Measurements from ENCODE around the gene VGLL4. TPM values are rescaled to one million over a fixed set of nuclear protein-coding genes. Genes with fewer than 3 reads are reported as not detected.

VGLL4 gene
- total RNA-seq, 4 donors from 2014 or later = 53.4 to 128 (median 58.2) TPM

- TF ChIP-seq POLR2A (IDR thresholded peaks at IDR 0.05) (no peak), POLR2AphosphoS5 (IDR thresholded peaks at IDR 0.05) (no peak), EP300 (IDR thresholded peaks at IDR 0.05) (no peak)
- TF ChIP-seq, protein P1, sequence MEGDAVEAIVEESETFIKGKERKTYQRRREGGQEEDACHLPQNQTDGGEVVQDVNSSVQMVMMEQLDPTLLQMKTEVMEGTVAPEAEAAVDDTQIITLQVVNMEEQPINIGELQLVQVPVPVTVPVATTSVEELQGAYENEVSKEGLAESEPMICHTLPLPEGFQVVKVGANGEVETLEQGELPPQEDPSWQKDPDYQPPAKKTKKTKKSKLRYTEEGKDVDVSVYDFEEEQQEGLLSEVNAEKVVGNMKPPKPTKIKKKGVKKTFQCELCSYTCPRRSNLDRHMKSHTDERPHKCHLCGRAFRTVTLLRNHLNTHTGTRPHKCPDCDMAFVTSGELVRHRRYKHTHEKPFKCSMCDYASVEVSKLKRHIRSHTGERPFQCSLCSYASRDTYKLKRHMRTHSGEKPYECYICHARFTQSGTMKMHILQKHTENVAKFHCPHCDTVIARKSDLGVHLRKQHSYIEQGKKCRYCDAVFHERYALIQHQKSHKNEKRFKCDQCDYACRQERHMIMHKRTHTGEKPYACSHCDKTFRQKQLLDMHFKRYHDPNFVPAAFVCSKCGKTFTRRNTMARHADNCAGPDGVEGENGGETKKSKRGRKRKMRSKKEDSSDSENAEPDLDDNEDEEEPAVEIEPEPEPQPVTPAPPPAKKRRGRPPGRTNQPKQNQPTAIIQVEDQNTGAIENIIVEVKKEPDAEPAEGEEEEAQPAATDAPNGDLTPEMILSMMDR (IDR thresholded peaks at IDR 0.05) = no peak
- no peak for ATAC-seq
- no peaks in the 10 kb centered on the region for H3K9me3 ChIP-seq
- H3K36me3 ChIP-seq = peaks cover 0 to 3% of the 10 kb centered on the region in 2 donors
- 87 to 89% methylated on average over 7 to 9 of the region's 11 CpGs for WGBS, 2 donors (ENCODE audit: low coverage in 1 of 2)
- peak overlapping the region in 3 of 4 donors; percentile 52 to 67 (median 61) for H3K27ac ChIP-seq
- no peak overlapping the region for H3K4me3 ChIP-seq
- H3K4me1 ChIP-seq = peaks cover 17 to 98% (median 49%) of the 10 kb centered on the region in 3 donors
- H3K27me3 ChIP-seq = no peaks in the 10 kb centered on the region
These were observed 54.0 kb downstream of the VGLL4 start for GRCh38 chr3:11589706-11590105.

DNA sequence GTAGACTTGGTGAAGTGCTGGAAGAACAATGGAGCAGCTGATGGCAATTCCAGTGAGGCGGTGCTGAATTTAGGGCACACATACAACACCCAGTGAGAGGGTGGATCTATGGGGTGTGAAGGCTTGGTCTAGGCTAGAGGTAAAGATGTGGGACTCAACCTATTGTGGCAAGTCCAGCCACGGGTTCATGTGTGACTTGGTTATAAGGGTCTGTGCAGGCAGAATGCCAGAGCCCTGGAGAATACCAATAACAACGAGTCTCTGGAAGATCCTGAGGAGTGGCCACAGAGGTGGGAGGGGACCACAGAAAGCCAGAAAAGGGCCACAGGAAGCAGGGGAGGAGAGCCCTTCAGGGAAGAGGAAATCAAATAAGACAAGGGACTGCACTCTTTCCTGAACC, 55.0 kb downstream of the VGLL4 start:
- 37 to 67% methylated on average over 2 to 3 of the region's 3 CpGs for WGBS, 2 donors (ENCODE audit: low coverage in 1 of 2)
- peaks cover 17 to 100% (median 51%) of the 10 kb centered on the region in 3 donors for H3K4me1 ChIP-seq
- no peaks in the 10 kb centered on the region for H3K36me3 ChIP-seq
- no peak for ATAC-seq
- H3K27me3 ChIP-seq = no peaks in the 10 kb centered on the region
- H3K9me3 ChIP-seq = no peaks in the 10 kb centered on the region
- H3K27ac ChIP-seq = peak overlapping the region in 2 of 4 donors; percentile 19 to 32
- TF ChIP-seq POLR2A (IDR thresholded peaks at IDR 0.05) (no peak), EP300 (IDR thresholded peaks at IDR 0.05) (no peak), POLR2AphosphoS5 (IDR thresholded peaks at IDR 0.05) (no peak)
- TF ChIP-seq, protein P1 (IDR thresholded peaks at IDR 0.05) = no peak
- H3K4me3 ChIP-seq = no peak overlapping the region

DNA sequence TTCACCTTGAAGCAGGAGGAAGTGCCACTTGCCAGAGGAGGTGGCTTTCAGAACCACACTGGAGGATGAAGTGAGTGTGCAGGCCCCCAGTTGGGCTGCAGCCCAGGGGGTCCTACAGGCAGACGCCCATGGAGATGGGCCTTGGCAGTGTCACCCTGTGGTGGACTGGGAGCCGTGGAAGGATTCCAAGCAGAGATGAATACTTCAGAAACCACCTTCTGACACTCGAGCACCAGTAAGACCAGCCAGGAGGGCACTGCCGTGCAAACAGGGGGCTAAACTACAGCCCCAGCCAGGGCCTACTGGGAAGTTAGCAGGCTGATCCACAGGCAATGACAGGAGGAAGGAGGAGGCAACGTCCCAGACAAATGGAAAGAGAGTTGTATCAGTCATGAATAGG, 55.4 kb downstream of the VGLL4 start:
- ATAC-seq = no peak
- H3K36me3 ChIP-seq = no peaks in the 10 kb centered on the region
- peak overlapping the region in 3 of 4 donors; percentile 4 to 32 (median 19) for H3K27ac ChIP-seq
- no peaks in the 10 kb centered on the region for H3K9me3 ChIP-seq
- TF ChIP-seq, protein P1 (IDR thresholded peaks at IDR 0.05) = no peak
- TF ChIP-seq EP300 (IDR thresholded peaks at IDR 0.05) (no peak), POLR2A (IDR thresholded peaks at IDR 0.05) (no peak), POLR2AphosphoS5 (IDR thresholded peaks at IDR 0.05) (no peak)
- no peaks in the 10 kb centered on the region for H3K27me3 ChIP-seq
- 71% methylated on average over 3 of the region's 5 CpGs; no CpG with 5 or more reads in 1 of the 2 donors for WGBS, 2 donors (ENCODE audit: low coverage in 1 of 2)
- H3K4me1 ChIP-seq = peaks cover 17 to 100% (median 55%) of the 10 kb centered on the region in 3 donors
- no peak overlapping the region for H3K4me3 ChIP-seq

- 71 to 85% methylated on average over 9 to 11 of the region's 12 CpGs for WGBS, 2 donors (ENCODE audit: low coverage in 1 of 2)
- Histone ChIP-seq H3K4me3 (no peak overlapping the region), H3K27me3 (no peaks in the 10 kb centered on the region), H3K27ac (peak overlapping the region in 3 of 4 donors; percentile 4 to 19 (median 15)), H3K4me1 (peaks cover 20 to 100% (median 57%) of the 10 kb centered on the region in 3 donors), H3K9me3 (no peaks in the 10 kb centered on the region), H3K36me3 (no peaks in the 10 kb centered on the region)
- no peak for TF ChIP-seq POLR2A (IDR thresholded peaks at IDR 0.05)
- no peak for ATAC-seq
These were observed 55.9 kb downstream of the VGLL4 start for GRCh38 chr3:11587766-11588165.

- 70 to 79% methylated on average over 2 to 3 of the region's 4 CpGs for WGBS, 2 donors (ENCODE audit: low coverage in 1 of 2)
- peaks cover 12 to 95% (median 40%) of the 10 kb centered on the region in 3 donors for H3K4me1 ChIP-seq
- H3K36me3 ChIP-seq = no peaks in the 10 kb centered on the region
- H3K9me3 ChIP-seq = no peaks in the 10 kb centered on the region
- ATAC-seq = no peak
- H3K4me3 ChIP-seq = no peak overlapping the region
- TF ChIP-seq, protein P1 (IDR thresholded peaks at IDR 0.05) = no peak
- no peak for TF ChIP-seq POLR2AphosphoS5 (IDR thresholded peaks at IDR 0.05)
- TF ChIP-seq POLR2A (IDR thresholded peaks at IDR 0.05) = no peak
- TF ChIP-seq EP300 (IDR thresholded peaks at IDR 0.05) = no peak
- no peaks in the 10 kb centered on the region for H3K27me3 ChIP-seq
- H3K27ac ChIP-seq = no peak overlapping the region
These were observed 59.1 kb downstream of the VGLL4 start for GRCh38 chr3:11584570-11584969.

Data from gastroesophageal sphincter (tissue), 4 donors.